ENCODE results near the gene THRB.

Gene THRB

DNA sequence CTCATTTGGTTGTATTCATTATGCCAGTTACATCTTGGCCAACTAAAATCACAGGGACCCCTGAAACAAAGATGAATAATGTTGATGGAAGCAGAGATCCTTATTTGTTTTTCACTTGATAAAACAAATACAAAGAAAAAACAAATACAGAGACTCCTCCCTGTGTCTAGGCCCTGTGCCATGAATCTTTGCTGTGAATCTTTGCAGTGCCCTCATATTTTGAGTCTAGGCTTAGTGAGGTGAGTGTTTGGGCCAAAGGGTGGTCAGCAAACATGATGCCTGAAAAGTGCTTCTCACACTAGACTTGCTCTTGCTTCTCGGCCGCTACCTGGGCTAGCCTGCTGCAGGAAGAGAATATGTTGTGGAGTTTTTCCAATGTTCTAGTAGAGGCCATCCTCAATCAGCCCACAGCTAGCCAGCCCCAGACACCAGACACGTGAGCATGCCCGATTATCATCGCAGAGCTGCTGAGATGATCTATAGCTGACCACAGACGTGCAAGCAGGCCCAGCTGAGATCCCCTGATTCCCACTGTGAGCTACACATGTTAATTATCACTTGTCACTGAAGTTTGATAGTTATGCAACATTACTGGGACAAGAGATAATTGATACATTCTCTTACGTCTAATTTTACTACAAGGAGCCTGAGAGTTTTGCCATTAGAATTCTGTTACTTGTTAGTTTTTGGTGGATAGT lies 191.4 kb downstream of the THRB start:
- no peak for DNase-seq (ENCODE audit: low read depth)

DNA sequence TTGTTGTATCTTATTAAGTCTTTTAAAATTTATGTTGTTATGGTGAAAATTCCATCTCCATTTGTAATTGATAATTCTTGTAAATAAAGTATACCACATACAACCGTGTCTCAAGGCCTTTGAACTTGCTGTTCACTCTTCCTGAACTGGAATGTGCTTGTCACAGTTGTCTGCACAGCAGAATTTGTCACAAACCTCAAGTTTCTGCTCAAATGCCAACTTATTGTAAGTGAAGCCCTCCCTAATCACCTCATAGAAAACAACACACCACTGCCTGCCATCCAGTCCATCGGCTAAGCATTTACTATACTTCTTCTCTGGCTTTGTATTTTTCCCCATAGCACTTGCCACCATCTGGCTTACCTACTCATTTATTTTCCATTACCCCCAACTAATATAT lies 192.3 kb downstream of the THRB start:
- no peak for DNase-seq (ENCODE audit: low read depth)

DNA sequence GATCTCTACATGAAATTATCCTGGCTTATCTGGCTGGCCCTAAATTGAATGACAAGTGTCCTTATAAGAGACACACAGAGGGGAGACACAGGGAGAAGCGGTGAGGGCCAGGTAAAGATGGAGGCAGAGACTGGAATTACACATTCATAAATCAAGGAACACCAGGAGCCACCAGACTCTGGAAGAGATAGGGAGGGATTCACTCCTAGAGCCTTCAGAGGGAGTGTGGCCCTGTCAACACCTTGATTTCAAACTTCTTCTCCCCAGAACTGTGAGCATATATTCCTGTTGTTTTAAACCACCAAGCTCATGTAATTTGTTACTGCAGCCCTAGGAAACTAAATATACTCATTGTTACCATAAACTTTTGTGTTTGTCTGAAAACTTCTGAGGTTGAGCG lies 193.7 kb downstream of the THRB start:
- DNase-seq (ENCODE audit: low read depth): no peak

DNA sequence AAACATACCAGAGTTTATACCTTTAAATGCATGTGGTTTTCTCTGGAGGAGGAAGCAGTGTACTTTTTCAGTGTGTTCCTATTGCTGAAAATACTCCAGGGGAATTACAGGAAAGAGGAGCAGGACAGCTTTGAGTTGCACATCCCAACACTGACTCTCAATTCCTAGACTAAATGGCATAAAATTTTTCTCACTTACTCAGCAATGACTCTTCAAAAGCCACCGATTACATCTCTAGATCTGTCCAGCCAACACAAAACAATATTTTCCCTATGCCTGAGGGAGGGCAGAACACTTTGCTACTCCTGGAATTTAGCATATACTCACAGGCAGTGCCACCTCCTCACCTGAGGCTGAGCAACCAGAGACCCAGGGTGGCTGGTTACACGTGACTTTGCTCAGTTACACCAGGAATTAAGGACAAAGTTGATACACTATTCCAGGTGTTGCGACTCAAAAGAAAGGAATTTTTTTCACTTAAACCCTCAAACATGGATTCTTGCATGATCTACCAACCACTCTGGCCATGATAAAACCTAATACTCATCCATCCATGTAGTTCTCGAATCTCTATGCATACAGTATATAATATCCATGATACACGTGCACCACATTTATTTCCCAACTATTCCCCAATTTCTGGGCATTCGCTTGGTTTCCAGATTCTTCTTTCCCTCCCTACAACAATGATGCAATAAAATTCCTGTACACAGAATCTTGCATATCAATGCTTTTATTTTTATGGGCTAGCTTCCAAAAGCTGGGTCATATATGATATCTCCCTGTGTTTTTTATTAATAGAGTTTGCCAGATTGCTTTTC lies 194.6 kb downstream of the THRB start:
- no peak for DNase-seq (ENCODE audit: low read depth)

DNA sequence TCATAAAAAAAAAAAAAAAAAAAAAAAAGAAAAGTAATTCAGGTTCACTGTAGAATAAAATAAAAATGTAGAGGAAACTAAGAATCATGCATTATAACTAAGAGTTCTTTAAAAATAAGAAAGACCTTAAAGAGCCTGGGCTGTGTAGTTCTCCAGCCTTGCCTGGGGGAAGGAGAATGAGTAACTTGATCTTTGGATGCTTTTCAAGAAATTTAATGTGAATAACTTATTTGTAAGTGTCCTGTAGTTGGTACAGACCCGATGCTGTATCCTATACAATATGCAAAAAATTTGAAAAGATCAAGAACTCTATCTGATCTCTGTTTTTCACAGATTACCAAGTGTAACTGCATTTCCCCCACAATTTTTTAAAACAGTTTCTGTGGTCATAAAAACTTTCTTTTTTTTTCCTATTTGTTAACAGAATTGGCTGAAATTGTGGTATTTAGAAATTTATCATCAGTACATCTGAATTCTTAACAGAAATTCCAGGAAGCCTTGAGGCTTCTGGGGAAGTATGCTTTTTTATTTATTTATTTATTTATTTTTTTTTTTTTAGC lies 195.3 kb downstream of the THRB start:
- DNase-seq (ENCODE audit: low read depth): no peak

DNA sequence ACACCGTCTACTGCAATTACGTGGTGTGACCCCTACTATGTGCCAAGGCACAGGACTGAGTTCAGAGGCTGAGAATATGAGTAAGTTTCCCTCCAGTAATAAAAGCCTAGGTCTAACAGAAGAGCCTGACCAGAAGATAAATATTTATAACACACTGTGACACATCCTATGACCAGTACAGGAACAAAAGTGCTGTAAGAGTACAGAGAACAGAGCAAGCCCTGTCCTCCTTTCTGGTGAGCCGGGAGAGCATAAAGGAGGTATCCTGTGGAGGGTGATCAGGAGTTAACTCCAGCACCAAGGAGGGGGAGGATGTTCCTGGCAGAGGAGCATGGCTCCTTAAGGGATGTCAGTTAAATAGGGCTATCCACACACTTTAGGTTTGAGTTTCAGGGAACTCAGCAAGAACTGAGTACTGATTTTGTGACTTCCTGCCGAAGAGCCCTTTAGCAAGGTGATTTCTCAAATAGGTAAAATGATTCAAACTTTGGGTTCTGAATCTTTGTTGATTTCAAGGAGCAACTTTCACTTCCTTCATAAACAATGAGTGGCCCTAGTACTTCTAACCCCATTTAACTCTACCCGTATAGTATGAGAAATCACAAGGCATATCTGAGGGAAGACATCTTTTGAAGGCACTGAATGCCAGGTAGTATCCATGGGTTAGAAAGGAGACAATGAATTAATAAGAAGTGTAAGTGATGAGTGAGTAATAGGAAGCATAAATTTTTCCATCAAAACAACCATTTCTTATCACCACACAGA lies 198.0 kb downstream of the THRB start:
- no peak for DNase-seq (ENCODE audit: low read depth)

DNA sequence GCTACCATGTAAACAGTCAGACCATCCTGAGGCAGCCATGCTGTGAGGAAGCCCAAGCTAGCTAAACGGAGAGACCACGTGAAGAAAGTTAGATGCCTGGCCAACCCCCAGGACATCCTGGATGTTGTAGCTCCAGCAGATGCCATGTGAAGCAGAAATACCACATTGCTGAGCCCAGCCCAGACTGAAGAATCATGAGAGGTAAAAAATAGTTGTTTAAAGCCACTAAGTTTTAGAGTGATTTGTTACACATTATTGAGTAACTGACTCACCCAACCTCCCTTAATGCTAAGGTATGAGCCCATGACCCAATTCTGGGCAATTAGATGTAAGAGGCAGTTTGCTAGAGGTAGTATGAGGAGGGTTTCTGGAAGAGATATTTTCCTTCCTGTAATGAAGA lies 200.5 kb downstream of the THRB start:
- DNase-seq (ENCODE audit: low read depth): no peak

DNA sequence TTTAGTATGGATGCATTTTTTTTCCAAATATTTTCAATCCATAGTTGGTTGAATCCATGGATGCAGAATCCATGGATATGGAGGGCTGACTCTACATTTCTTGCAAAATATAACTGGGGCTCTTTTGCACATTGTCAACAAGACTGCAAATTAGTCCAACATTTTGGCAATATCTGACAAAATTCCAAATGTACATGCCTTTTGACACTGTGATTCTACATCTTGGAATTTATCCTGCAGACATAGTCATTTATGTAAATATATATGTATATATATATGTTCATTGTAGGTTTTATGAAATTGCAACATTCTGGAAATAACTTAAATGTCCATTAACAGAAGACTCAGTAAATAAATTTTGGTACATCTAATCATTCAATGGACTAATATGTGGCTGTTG lies 203.0 kb downstream of the THRB start:
- DNase-seq (ENCODE audit: low read depth): no peak

DNA sequence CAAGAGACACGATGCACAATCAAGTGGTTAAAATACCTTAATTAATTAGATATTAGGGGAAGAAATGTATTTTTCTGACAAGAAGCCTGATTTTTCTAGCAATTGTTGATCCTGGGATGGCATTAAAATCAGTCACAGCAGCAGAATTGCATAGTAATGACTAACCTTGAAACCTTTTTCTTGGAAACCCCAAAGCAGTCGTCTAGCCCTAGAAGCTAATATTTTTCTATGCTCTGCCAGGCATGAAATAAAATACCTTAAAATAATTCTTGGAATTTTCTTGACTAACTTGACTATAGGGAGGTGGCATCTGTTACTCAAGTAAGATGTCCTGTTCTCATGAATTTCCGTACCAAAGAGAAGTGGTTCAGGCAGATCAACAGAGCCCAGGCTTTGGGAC lies 204.1 kb downstream of the THRB start:
- no peak for DNase-seq (ENCODE audit: low read depth)

DNA sequence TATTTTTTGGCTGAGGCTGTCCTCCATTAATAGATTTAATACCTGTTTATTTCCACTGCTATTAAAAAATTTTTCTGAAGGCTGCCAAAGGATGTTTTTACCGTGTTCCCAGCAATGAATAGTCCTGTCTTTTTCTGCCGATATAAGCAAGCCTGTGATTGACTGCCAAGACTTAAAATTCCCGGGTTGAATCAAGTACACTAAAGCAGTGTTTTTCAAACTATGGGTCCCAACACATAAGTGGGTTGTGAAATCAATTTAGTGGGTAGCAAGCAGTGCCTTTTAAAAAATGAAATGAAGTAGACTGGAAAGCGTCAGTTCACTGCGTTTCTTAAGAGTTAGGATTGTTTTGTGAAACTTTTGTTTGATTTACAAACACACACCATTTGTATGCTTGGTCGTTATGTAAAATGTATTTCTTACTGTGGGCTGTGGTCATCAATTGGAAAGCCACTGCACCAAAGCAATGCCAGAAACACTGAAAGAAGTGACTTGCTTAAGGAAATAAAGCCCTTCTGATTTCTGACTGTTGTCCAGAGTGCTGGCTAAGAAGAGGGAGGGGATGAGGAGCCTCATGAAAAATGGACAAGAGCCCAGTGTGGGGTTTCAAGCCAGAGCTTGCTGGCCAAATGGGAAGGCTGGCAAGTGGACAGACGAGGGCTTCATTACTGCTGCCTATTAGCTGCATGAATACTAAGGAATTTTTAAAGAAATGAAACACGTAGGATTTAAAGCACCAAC lies 206.0 kb downstream of the THRB start:
- DNase-seq (ENCODE audit: low read depth): no peak

DNA sequence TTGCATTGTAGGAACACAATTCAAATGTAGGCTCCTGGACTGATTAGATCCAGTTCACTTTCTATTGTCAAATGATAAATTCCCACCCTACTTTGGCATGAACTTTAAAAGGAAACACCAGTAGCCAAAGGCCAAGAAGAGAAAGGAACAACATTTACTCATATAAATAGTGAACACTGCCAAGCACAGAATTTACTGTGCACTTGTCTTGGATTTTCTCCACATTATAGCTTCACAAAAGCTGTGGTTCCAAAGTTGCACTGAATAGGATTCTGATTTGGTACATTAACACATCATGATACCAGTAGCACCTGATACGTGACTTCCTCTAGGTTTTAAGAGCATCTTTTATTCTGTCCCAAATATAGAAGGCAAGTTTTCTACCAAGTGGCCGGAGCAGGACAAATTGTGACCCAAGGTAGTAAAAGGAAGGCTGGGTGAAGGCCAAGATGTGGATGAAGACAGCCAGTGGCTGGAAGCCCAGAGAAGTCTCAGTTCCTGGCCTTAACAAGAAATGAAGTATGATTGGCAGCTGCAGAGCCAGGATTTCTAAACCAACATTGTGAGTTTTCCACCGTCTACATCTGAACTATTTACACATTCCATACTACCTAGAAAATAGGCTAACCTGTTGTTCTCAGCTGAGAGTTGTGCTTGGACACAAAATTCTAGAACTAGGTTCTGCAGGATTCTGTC lies 206.7 kb downstream of the THRB start:
- DNase-seq (ENCODE audit: low read depth): no peak

DNA sequence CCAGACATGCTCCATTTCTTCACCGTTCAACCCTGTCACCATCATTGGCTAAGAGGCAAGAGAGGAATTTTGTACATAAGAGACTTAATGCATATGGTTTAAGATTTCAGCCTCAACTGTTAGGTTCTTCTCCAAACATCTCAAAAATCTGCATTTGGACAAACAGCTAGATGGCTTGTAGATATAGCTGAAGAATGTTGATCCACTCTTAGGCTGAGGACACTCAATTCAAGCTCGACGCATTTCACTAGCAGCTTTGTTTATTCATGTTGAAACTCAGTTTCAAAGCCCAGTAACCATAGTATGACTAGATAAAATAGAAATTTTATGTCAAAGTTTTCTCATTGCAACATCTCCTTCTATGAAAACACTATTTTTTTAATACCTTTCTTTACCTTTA lies 208.2 kb downstream of the THRB start:
- no peak for DNase-seq (ENCODE audit: low read depth)

DNA sequence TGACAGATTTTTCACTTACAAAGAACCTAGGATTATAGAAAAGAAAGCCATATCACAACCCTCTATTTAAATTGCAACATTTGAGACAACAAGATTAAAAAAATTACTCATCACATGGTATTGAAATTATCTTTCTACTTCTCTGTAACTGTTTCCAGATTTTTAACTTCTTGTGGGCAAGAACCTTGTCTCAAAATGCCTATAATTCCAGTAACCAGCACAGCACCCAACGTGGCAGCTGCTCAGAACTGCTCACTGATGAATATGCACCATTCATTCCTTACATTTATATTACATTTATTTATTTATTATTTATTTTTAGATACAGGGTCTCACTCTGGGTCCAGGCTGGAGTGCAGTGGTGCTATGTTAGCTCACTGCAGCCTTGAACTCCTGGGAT lies 216.1 kb downstream of the THRB start:
- DNase-seq (ENCODE audit: low read depth): no peak

DNA sequence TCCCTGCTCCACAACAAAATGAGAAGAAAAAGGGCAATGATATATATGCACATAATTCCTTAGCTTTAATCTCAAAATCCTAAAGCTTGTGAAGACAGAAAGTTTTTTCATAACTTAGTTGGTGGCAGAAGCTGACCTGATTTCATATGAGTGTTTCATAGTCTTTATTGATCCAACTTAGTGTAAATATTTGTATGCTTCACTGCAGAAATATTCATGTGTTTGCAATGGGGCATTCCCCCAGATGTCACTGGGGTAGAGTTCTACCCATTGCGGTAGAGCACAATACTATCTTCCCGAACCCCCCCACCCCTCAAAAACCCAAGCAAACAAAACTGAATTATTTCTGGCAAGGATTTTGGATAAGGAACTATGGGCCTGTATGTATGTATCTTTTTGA lies 221.2 kb downstream of the THRB start:
- no peak for DNase-seq (ENCODE audit: low read depth)

DNA sequence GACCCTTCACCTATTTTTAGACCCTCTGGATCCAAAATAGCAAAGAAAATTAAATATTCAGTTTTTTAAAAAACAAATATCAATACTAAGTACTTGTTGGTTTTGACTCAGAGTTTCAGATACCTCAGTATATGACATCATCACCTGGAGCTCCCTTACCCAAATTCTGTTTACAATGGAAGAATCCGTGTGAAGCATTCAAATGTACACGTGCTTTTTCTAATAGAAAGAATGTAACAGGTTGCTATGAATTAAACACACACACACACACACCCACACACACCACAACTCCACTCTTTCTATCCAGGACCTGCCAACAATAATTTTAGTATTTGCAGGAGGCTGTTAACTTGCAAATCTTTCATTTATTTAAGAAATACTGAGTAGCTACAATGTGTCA lies 221.8 kb downstream of the THRB start:
- DNase-seq (ENCODE audit: low read depth): no peak

DNA sequence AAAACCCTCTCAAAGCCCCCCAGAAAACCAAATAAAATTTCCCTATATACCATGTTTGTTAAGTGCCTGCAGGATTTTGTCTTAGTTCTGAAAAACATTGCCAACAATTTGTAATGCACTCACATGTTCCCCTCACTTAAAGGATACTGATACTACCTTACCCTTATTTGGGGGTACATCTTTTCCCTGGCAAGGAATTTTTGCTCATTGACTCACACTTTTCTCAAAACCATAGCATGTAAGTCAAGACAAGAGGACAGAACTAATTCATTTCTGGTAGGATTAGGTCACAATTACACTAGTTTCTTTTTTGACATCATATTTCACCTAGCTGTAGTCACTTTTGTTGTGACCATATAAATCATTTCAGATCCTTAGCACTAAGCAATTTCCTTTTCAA lies 222.2 kb downstream of the THRB start:
- no peak for DNase-seq (ENCODE audit: low read depth)

DNA sequence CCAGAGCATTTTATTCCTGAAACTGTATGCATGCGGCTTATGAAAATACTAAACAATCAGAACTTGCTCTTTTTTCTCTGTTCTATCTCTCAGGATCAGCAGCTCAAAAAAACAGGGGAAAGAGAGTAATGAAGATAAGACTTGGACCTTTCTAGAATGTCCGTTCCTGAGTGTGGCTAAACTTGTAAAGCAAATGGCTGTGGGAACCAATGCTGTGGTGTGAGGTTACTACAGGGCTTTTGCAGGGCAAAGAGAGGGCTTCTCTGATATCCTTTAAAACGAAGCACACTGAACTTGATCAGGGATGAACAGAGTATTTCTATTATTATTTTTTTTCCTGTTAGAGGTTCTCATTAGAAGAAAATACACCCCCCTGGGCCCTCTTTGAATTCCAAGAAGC lies 223.4 kb downstream of the THRB start:
- DNase-seq (ENCODE audit: low read depth): no peak

DNA sequence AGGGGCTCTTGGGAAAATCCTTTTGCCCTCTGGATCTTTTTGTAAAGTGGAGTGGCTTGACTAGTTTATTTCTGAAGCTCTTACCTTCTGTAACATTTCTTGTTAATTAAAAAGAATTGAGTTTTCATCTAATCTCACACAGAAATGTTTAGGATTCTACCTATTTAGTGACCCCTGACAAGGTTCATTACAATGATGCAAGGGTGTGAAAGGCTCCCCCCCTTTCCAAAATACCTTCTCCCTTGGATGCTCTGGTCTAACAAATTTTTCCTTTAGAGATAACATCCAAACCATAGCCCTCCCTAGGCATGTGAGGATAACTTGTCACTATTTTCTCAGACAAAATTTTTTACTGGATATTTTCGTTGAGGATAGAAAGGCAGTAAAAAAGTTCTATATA lies 223.9 kb downstream of the THRB start:
- no peak for DNase-seq (ENCODE audit: low read depth)

DNA sequence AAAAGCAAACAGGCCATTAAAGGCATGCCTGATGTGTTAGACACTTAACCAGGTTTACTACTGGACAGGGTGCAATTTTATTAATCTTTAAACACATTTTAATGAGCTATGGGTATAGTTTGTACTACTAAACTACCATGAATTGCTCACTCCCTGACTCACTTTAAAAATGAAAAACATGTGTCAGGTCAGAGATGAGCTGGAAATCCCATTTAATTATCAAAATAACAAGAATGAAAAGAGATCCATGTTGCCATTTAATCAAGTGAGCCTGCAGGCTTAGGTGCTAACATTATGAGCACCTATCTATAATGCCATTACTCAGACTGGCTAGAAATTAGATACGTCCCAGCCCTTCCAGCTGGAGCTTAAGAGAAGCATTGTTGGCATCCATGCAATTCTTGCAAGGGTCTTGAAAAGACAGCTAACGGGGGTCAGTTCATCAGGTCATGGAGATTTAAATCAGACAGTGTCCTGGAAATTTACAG lies 224.4 kb downstream of the THRB start:
- no peak for DNase-seq (ENCODE audit: low read depth)

DNA sequence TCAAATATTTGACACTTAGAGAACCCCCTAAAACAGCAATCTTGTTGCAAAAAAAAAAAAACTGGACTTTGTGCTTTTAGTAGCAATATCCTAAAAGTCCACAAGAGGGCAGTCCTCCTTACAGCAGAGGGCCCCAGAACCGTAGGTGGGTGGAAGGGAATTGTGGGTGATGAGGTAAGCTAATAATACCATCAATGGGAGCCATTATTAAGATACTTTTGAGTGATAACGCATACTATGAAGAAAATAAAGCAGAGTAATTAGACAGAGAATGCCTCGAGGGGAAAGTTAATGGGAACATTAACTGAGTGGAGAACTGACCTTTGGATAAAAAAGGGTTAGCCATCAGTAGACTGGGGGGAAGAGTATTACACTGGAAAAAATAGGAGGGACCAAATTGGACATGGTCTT lies 229.9 kb downstream of the THRB start:
- peak; percentile 22 for DNase-seq (ENCODE audit: low read depth)

DNA sequence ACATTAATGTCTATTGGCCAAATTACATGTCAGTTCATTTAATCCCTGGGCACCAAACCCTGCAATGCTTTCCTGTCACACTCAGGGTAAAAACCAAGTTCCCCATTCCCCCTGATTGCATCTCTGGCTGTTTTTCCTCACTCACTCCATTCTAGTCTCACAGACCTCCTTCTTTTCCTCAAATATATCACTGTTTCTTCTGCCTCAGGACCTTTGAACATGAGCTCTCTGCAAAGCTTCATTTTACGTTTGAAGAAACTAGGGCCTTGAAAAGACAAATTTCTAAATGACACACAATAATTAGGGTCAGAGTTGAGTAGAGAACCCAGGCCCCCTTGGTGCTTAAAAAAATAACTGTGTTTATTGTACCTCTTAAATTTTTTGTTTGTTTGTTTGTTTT lies 230.6 kb downstream of the THRB start:
- no peak for DNase-seq (ENCODE audit: low read depth)
